ENCODE results near the gene NFX1.
A peak's percentile ranks its signal among the peaks of the same experiment; 100 is the strongest.
"Not testable (repeated sequence)": the region's sequence is repeated elsewhere in the genome, so short reads cannot be mapped to it uniquely, and the experiment has no call there.

Gene NFX1

DNA sequence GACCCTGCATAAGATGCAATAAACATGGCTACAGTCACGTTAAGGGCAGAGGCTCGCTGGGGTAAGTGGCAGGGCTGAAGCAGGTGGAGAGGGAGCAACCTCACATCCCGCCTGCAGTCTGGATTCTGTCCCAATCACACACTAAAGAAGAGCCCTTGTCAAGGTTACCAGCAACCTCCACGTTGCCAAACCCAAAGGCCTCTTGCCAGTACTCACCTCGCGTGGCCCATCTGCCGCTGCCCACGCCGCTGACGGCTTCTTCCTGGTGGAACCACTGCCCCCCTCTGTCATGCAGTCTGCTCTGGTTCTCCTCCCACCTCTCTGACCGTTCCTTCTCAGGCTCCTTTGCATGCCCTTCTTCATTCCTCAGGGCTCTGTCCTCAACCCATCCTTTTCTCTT lies 103.3 kb downstream of the NFX1 start:
- DNase-seq: no peak

- not testable (repeated sequence) for DNase-seq
These were observed 103.7 kb downstream of the NFX1 start for GRCh38 chr9:33393986-33394385.

- not testable (repeated sequence) for DNase-seq
These were observed 105.0 kb downstream of the NFX1 start for GRCh38 chr9:33395159-33395879.

DNA sequence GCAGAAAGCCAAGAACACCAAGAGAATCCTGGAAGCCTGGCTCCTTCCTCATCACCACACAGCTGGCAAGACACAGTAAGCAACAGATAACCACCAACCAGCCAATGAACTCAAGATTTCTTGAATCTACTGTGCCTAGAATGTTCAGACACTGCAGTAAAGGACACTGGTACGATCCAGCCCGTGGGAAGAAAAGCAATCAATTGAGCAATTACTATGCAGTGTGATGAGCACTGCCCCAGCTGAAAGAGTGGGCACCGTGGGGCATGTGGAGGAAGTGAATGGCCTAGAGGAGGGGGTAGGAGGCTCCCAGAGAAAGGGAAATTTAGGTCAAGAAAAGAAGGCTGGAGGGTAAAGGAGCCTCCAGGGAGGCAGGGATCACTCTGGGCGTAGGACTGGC lies 107.5 kb downstream of the NFX1 start:
- not testable (repeated sequence) for DNase-seq

DNA sequence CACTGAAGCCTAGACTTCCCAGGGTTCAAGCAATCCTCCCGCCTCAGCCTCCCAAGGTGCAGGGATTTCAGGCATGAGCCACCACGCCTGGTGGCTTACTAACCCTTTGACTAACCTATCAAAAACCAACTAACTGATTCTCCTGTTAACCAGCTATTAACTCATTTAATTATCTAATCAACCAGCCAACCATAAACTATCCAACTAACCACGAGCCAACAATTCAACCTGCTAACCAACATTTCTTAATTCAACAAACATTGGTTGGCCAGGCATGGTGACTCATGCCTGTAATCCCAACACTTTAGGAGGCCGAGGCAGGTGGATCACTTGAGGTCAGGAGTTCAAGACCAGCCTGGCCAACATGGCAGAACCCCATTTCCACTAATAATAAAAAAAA lies 108.7 kb downstream of the NFX1 start:
- DNase-seq: not testable (repeated sequence)

- DNase-seq: not testable (repeated sequence)
These were observed 111.5 kb downstream of the NFX1 start for GRCh38 chr9:33401809-33402208.

- not testable (repeated sequence) for DNase-seq
These were observed 112.1 kb downstream of the NFX1 start, which contains the start of gene AQP7 for GRCh38 chr9:33402371-33402770. Gene AQP7, minus strand, starts transcription at chr9:33402568. Its CDS starts 1,306 bp downstream, at chr9:33401262.

GRCh38 chr9:33403941-33404787 lies 113.8 kb downstream of the NFX1 start:
- no peak for DNase-seq

- DNase-seq: no peak
These were observed 114.6 kb downstream of the NFX1 start for GRCh38 chr9:33404788-33405362.

DNA sequence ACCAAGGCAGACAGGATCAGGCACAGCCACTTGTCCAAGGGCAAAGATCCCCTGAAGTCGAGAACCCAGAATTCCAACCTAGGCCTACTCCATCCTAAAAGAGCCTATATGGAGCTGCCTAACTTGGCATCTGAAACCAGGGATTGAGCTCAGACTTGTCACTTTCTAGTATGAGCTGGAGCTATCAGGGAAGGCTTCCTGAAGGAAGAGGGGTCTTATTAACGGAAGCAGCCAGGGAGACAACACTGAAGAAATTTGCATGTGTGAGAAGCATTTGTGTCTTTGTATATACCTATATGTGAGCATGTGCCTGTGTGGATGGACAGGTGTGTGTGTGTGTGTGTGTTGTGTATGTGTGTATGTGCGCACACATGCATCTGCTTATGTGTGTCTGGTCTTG lies 116.7 kb downstream of the NFX1 start:
- DNase-seq: no peak

GRCh38 chr9:33408087-33408486 lies 117.8 kb downstream of the NFX1 start:
- DNase-seq: no peak

DNA sequence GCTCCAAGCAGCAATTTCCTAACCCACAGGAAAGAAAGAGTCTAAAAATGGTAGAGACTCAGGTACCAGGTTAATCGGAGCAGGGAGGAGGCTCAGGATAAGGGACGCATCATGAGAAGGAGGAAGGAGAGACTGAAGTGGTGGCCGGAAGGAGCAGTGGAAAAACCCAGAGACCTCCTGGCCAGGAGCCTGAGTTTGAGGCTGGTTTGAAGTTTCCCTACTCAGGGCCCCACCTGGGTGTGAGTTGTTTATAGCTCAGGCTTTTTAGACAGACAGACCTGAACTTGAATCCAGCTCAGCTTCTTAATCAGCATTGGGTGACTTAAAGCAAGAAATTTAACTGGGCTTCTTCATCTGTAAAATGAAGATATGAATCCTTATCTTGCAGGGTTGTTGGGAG lies 124.0 kb downstream of the NFX1 start:
- no peak for DNase-seq

- no peak for DNase-seq
These were observed 124.7 kb downstream of the NFX1 start for GRCh38 chr9:33414889-33415500.

- peak; percentile 77 for DNase-seq
These were observed 125.3 kb downstream of the NFX1 start for GRCh38 chr9:33415501-33416038.

DNA sequence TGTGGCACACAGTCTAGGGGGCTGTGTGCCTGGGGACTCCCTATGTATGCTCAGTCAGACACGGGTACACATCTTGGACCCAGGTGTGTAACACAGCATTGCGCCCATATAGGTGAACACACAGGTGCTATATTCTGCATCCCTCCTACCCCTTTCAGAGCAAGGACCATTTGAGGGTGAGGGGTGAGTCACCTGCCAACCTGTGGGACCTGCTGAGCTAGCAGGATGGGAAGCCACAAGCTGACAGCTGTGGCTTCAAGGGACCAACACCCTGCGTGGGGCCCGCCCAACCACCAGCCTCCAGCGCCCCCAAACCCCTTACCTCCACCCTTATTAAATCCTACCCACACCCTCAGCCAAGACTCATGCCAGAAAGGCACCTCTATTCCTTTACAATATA lies 126.7 kb downstream of the NFX1 start:
- no peak for DNase-seq

GRCh38 chr9:33418090-33418489 lies 127.8 kb downstream of the NFX1 start:
- no peak for DNase-seq

GRCh38 chr9:33419708-33420303 lies 129.5 kb downstream of the NFX1 start:
- DNase-seq: no peak

Measured in NCI-H774 (cell line).